ENCODE measurements around the gene FRMD3.

FRMD3 gene

GRCh38 chr9:83236029-83236696, 302.0 kb downstream of the FRMD3 start:
- H3K4me3 ChIP-seq (ENCODE audit: low read depth, low read length) = no peak overlapping the region
- DNase-seq (ENCODE audit: low read depth) = no peak
- TF ChIP-seq CTCF (IDR thresholded peaks at IDR 0.05; ENCODE audit: low read depth, low read length, missing control alignments) = no peak

- TF ChIP-seq CTCF (IDR thresholded peaks at IDR 0.05; ENCODE audit: low read depth, low read length, missing control alignments) = no peak
- DNase-seq (ENCODE audit: low read depth) = no peak
- H3K4me3 ChIP-seq (ENCODE audit: low read depth, low read length) = no peak overlapping the region
Observed at GRCh38 chr9:83235526-83235925, 302.7 kb downstream of the FRMD3 start.

- no peak for TF ChIP-seq CTCF (IDR thresholded peaks at IDR 0.05; ENCODE audit: low read depth, low read length, missing control alignments)
- H3K4me3 ChIP-seq (ENCODE audit: low read depth, low read length) = no peak overlapping the region
- no peak for DNase-seq (ENCODE audit: low read depth)
Observed at GRCh38 chr9:83234541-83234940, 303.7 kb downstream of the FRMD3 start.

GRCh38 chr9:83233647-83234046, 304.6 kb downstream of the FRMD3 start:
- H3K4me3 ChIP-seq (ENCODE audit: low read depth, low read length) = no peak overlapping the region
- no peak for DNase-seq (ENCODE audit: low read depth)
- no peak for TF ChIP-seq CTCF (IDR thresholded peaks at IDR 0.05; ENCODE audit: low read depth, low read length, missing control alignments)

GRCh38 chr9:83231039-83231438, 307.2 kb downstream of the FRMD3 start:
- no peak for TF ChIP-seq CTCF (IDR thresholded peaks at IDR 0.05; ENCODE audit: low read depth, low read length, missing control alignments)
- DNase-seq (ENCODE audit: low read depth) = no peak
- no peak overlapping the region for H3K4me3 ChIP-seq (ENCODE audit: low read depth, low read length)

GRCh38 chr9:83220730-83221129, 317.5 kb downstream of the FRMD3 start:
- H3K4me3 ChIP-seq (ENCODE audit: low read depth, low read length) = no peak overlapping the region
- DNase-seq (ENCODE audit: low read depth) = no peak
- TF ChIP-seq CTCF (IDR thresholded peaks at IDR 0.05; ENCODE audit: low read depth, low read length, missing control alignments) = no peak

- no peak for DNase-seq (ENCODE audit: low read depth)
- TF ChIP-seq CTCF (IDR thresholded peaks at IDR 0.05; ENCODE audit: low read depth, low read length, missing control alignments) = no peak
- H3K4me3 ChIP-seq (ENCODE audit: low read depth, low read length) = no peak overlapping the region
Observed at GRCh38 chr9:83219924-83220438, 318.2 kb downstream of the FRMD3 start.

All from GM12864 (cell line).